HepG2 (cell line): ENCODE measurements around the gene TIMM44. TPM values are rescaled to one million over a fixed set of nuclear protein-coding genes. Genes with fewer than 3 reads are reported as not detected.
A peak's percentile ranks its signal among the peaks of the same experiment; 100 is the strongest.

Experiments used
- ATAD3A ChIP-seq: sonication (generic); formaldehyde crosslinking; IDR thresholded peaks from 2 replicates; pipeline ENCODE4 v1.4.0; 2020; ENCODE audit warnings: missing genetic modification reagents
- ATF5 ChIP-seq: sonication (generic); formaldehyde crosslinking; IDR thresholded peaks from 2 replicates; pipeline ENCODE4 v1.4.0; 2020; ENCODE audit warnings: mild to moderate bottlenecking, low read depth, missing genetic modification reagents
- BRD4 ChIP-seq: sonication (generic); formaldehyde crosslinking; IDR thresholded peaks from 2 replicates; pipeline ENCODE4 v1.4.0; 2020; ENCODE audit warnings: missing genetic modification reagents
- EEA1 ChIP-seq: sonication (generic); formaldehyde crosslinking; IDR thresholded peaks from 2 replicates; pipeline ENCODE4 v1.5.1; 2020; ENCODE audit warnings: mild to moderate bottlenecking, missing genetic modification reagents, borderline replicate concordance
- HMG20B ChIP-seq: conservative IDR thresholded peaks from 2 replicates; pipeline ENCODE4 v1.6.1; 2016; ENCODE audit warnings: missing genetic modification reagents, missing compliant biosample characterization
- MIXL1 ChIP-seq: IDR thresholded peaks from 2 replicates; pipeline ENCODE4 v1.6.1; 2016
- NR2F2 ChIP-seq: IDR thresholded peaks from 2 replicates; pipeline ENCODE4 v1.6.1; 2012; ENCODE audit warnings: low read depth, inconsistent platforms, borderline replicate concordance
- POGK ChIP-seq: sonication (generic); formaldehyde crosslinking; conservative IDR thresholded peaks from 2 replicates; pipeline ENCODE4 v1.8.0; 2022; ENCODE audit warnings: mild to moderate bottlenecking, moderate library complexity, missing genetic modification reagents
- RFXANK ChIP-seq: IDR thresholded peaks from 2 replicates; pipeline ENCODE4 v1.6.1; 2016
- SRSF1 ChIP-seq: fragments of 200-400 bp; formaldehyde crosslinking; optimal IDR thresholded peaks from 2 replicates; pipeline ENCODE3; 2017; ENCODE audit warnings: mild to moderate bottlenecking, low read depth, low read length, moderate library complexity
- TAF15 ChIP-seq: fragments of 200-400 bp; formaldehyde crosslinking; IDR thresholded peaks from one replicate; pipeline ENCODE4 v1.6.1; 2018; ENCODE audit warnings: mild to moderate bottlenecking, low read depth, low read length; ENCODE audit not compliant: poor library complexity, severe bottlenecking
- ZBTB21 ChIP-seq: sonication (generic); formaldehyde crosslinking; IDR thresholded peaks from 2 replicates; pipeline ENCODE4 v1.4.0; 2020; ENCODE audit warnings: missing genetic modification reagents
- ZBTB38 ChIP-seq: sonication (generic); formaldehyde crosslinking; IDR thresholded peaks from 2 replicates; pipeline ENCODE4 v1.5.1; 2020; ENCODE audit warnings: mild to moderate bottlenecking, missing genetic modification reagents
- ZFP37 ChIP-seq: sonication (generic); formaldehyde crosslinking; IDR thresholded peaks from 2 replicates; pipeline ENCODE4 v1.4.0; 2020; ENCODE audit warnings: missing genetic modification reagents, borderline replicate concordance
- ZNF446 ChIP-seq: sonication (generic); formaldehyde crosslinking; IDR thresholded peaks from 2 replicates; pipeline ENCODE4 v1.5.0; 2020; ENCODE audit warnings: mild to moderate bottlenecking, missing genetic modification reagents
- ZNF530 ChIP-seq: sonication (generic); formaldehyde crosslinking; IDR thresholded peaks from 2 replicates; pipeline ENCODE4 v1.5.0; 2020; ENCODE audit warnings: low read depth, mild to moderate bottlenecking, missing genetic modification reagents
- ZNF607 ChIP-seq: sonication (generic); formaldehyde crosslinking; IDR thresholded peaks from 2 replicates; pipeline ENCODE4 v1.5.1; 2020; ENCODE audit warnings: missing genetic modification reagents, mild to moderate bottlenecking, borderline replicate concordance
- ZNF772 ChIP-seq: sonication (generic); formaldehyde crosslinking; IDR thresholded peaks from 2 replicates; pipeline ENCODE4 v1.5.0; 2020; ENCODE audit warnings: mild to moderate bottlenecking, missing genetic modification reagents
- polyA plus RNA-seq, 8 experiments: library from polyadenylated mRNA; depleted of rRNA in 3 of 8; stranded (reverse) in 7 of 8; unstranded in 1 of 8; fragments of >200 nt; fragmentation: Illumina TruSeq in 4 of 8; extraction: Trizol in 4 of 8; gene quantifications; 2 replicates each; pipeline versions ENCODE4 v1.2.1 to v1.2.3, GENCODE V29; 2011 to 2016; ENCODE audit warnings: low read depth in 4 of 8, missing spikeins in 1 of 8, mixed read lengths in 1 of 8; ENCODE audit not compliant: insufficient read depth in 1 of 8
- total RNA-seq, 5 experiments: library from RNA; depleted of rRNA; stranded (reverse); fragments of >200 nt; fragmentation: Illumina TruSeq; extraction: Trizol; gene quantifications; 2 replicates each; pipeline ENCODE4 v1.2.3, GENCODE V29; 2016; ENCODE audit warnings: low read depth in 1 of 5
- TF ChIP-seq, protein P1 (sequence below): IDR thresholded peaks from 2 replicates; pipeline ENCODE4 v1.6.1; 2016; ENCODE audit warnings: low read depth, borderline replicate concordance

Gene TIMM44
- total and polyA plus RNA-seq, 2 of the 13 experiments (the other 11 are each of a cell fraction or from before 2014, with no cell fraction given): 42.9 to 72.6 TPM

DNA sequence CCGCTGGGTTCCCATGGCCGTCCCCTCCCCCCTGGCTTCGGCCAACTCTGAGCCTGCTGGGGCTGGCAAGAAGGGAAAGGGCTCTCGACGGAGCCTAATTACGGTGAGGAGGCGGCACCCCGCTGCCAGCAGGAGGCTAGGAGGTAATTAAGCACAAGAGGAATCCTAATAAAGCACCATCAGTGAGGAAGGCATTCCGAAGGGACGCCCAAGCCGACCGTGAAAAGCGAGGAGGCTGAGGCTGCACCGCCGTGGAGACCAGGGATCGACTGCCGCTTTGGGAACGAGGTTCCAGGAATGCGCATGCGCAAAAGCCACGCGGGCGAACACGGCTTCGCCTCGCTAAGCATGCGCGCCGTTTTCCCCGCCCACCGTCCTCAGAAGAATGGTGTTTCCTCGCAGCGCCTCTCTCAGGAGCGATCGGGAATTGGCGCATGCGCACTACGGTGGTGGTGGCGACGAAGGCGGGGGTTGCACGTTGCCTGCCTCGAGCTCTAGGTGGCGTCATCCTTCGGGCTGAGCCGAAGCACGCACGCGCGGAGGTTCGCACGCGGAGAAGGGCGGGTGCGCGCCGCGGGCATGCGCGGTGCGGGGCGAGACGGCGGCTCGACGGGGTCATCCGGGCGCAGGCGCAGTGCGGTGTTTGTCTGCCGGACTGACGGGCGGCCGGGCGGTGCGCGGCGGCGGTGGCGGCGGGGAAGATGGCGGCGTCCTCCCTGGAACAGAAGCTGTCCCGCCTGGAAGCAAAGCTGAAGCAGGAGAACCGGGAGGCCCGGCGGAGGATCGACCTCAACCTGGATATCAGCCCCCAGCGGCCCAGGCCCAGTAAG lies 40.0 kb downstream of the TIMM44 start, which contains the start of gene MAP2K7 (continued):
- TF ChIP-seq ZNF607 (peak; percentile 89; the same call in 1 of the 2 replicates), BRD4 (CRISPR knock-in tag) (peak; percentile 57), ZFP37 (CRISPR knock-in tag) (peak; percentile 71; the same call in 1 of the 2 replicates), RFXANK (peak; percentile 83; the same call in 1 of the 2 replicates), ZBTB21 (no peak), SRSF1 (peak; percentile 90), ZNF772 (CRISPR knock-in tag) (0 out of 2 replicates have a peak, but pooled peaks have one; percentile 39), MIXL1 (CRISPR knock-in tag) (peak; percentile 72), ZNF446 (peak; percentile 29; the same call in 1 of the 2 replicates), HMG20B (CRISPR knock-in tag) (no peak), EEA1 (peak; percentile 71; the same call in 1 of the 2 replicates), ATAD3A (CRISPR knock-in tag) (peak; percentile 32; the same call in 1 of the 2 replicates), POGK (CRISPR knock-in tag) (peak; percentile 92), ATF5 (CRISPR knock-in tag) (no peak), ZNF530 (CRISPR knock-in tag) (no peak), NR2F2 (peak; percentile 84; the same call in 1 of the 2 replicates), ZBTB38 (CRISPR knock-in tag) (peak; percentile 85), TAF15 (peak; percentile 36)
- TF ChIP-seq, protein P1, sequence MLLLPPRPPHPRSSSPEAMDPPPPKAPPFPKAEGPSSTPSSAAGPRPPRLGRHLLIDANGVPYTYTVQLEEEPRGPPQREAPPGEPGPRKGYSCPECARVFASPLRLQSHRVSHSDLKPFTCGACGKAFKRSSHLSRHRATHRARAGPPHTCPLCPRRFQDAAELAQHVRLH (CRISPR knock-in tag): peak; percentile 94; the same call in 1 of the 2 replicates
